HepG2 (cell line): ENCODE results near the gene RBM23. TPM values are rescaled to one million over a fixed set of nuclear protein-coding genes. Genes with fewer than 3 reads are reported as not detected.

Source experiments
- ATF3 ChIP-seq: sonication (generic); formaldehyde crosslinking; IDR thresholded peaks from 2 replicates; pipeline ENCODE4 v1.4.0; 2020; ENCODE audit warnings: missing genetic modification reagents
- CC2D1A ChIP-seq: sonication (generic); formaldehyde crosslinking; IDR thresholded peaks from 2 replicates; pipeline ENCODE4 v1.8.1; 2023; ENCODE audit warnings: mild to moderate bottlenecking, missing genetic modification reagents
- CCDC6 ChIP-seq: sonication (generic); formaldehyde crosslinking; IDR thresholded peaks from 2 replicates; pipeline ENCODE4 v1.8.1; 2022; ENCODE audit warnings: mild to moderate bottlenecking, missing genetic modification reagents, moderate library complexity
- HBP1 ChIP-seq: IDR thresholded peaks from 2 replicates; pipeline ENCODE4 v1.6.1; 2016; ENCODE audit warnings: low read depth, control low read depth
- HCFC1 ChIP-seq: fragments of 150-350 bp; IDR thresholded peaks from 2 replicates; pipeline ENCODE4 v1.6.1; 2014; ENCODE audit warnings: low read depth, low read length
- HDAC1 ChIP-seq: sonication (generic); formaldehyde crosslinking; IDR thresholded peaks from 2 replicates; pipeline ENCODE4 v1.5.1; 2020; ENCODE audit warnings: mild to moderate bottlenecking, missing genetic modification reagents
- HMG20A ChIP-seq: IDR thresholded peaks from 2 replicates; pipeline ENCODE4 v1.6.1; 2016; ENCODE audit warnings: borderline replicate concordance
- IRF9 ChIP-seq: sonication (generic); formaldehyde crosslinking; IDR thresholded peaks from 2 replicates; pipeline ENCODE4 v1.8.0; 2022; ENCODE audit warnings: missing genetic modification reagents, mild to moderate bottlenecking, borderline replicate concordance
- KAT7 ChIP-seq: IDR thresholded peaks from 2 replicates; pipeline ENCODE4 v1.6.1; 2018; ENCODE audit warnings: borderline replicate concordance, missing compliant biosample characterization
- MED8 ChIP-seq: sonication (generic); formaldehyde crosslinking; IDR thresholded peaks from 2 replicates; pipeline ENCODE4 v1.8.1; 2023; ENCODE audit warnings: mild to moderate bottlenecking, missing genetic modification reagents; ENCODE audit not compliant: insufficient replicate concordance
- NFE2L2 ChIP-seq: fragments of 150-350 bp; IDR thresholded peaks from 2 replicates; pipeline ENCODE4 v1.6.1; 2014; ENCODE audit warnings: low read length
- PRPF4 ChIP-seq: fragments of 200-400 bp; formaldehyde crosslinking; IDR thresholded peaks from 2 replicates; pipeline ENCODE4 v1.6.1; 2016; ENCODE audit warnings: low read length, low read depth; ENCODE audit not compliant: poor library complexity, severe bottlenecking
- RARA ChIP-seq: IDR thresholded peaks from 2 replicates; pipeline ENCODE4 v1.6.1; 2016; ENCODE audit warnings: missing genetic modification reagents, missing compliant biosample characterization
- ZFP36L2 ChIP-seq: sonication (generic); formaldehyde crosslinking; IDR thresholded peaks from 2 replicates; pipeline ENCODE4 v1.4.0; 2020; ENCODE audit warnings: missing genetic modification reagents
- ZFY ChIP-seq: sonication (generic); formaldehyde crosslinking; IDR thresholded peaks from 2 replicates; pipeline ENCODE4 v1.4.0; 2020; ENCODE audit warnings: missing genetic modification reagents
- ZMAT3 ChIP-seq: sonication (generic); formaldehyde crosslinking; conservative IDR thresholded peaks from 2 replicates; pipeline ENCODE4 v1.7.0; 2021; ENCODE audit warnings: missing genetic modification reagents
- ZNF367 ChIP-seq: sonication (generic); formaldehyde crosslinking; IDR thresholded peaks from 2 replicates; pipeline ENCODE4 v1.4.0; 2020; ENCODE audit warnings: missing genetic modification reagents, borderline replicate concordance
- ZNF713 ChIP-seq: sonication (generic); formaldehyde crosslinking; IDR thresholded peaks from 2 replicates; pipeline ENCODE4 v1.4.0; 2020; ENCODE audit warnings: mild to moderate bottlenecking, missing genetic modification reagents
- polyA plus RNA-seq, 8 experiments: library from polyadenylated mRNA; depleted of rRNA in 3 of 8; stranded (reverse) in 7 of 8; unstranded in 1 of 8; fragments of >200 nt; fragmentation: Illumina TruSeq in 4 of 8; extraction: Trizol in 4 of 8; gene quantifications; 2 replicates each; pipeline versions ENCODE4 v1.2.1 to v1.2.3, GENCODE V29; 2011 to 2016; ENCODE audit warnings: low read depth in 4 of 8, missing spikeins in 1 of 8, mixed read lengths in 1 of 8; ENCODE audit not compliant: insufficient read depth in 1 of 8
- total RNA-seq, 5 experiments: library from RNA; depleted of rRNA; stranded (reverse); fragments of >200 nt; fragmentation: Illumina TruSeq; extraction: Trizol; gene quantifications; 2 replicates each; pipeline ENCODE4 v1.2.3, GENCODE V29; 2016; ENCODE audit warnings: low read depth in 1 of 5
- TF ChIP-seq, protein P1 (sequence below): sonication (generic); formaldehyde crosslinking; IDR thresholded peaks from 2 replicates; pipeline ENCODE4 v1.5.1; 2020; ENCODE audit warnings: missing genetic modification reagents, mild to moderate bottlenecking, borderline replicate concordance
- TF ChIP-seq, protein P2 (sequence below): IDR thresholded peaks from 2 replicates; pipeline ENCODE4 v1.6.1; 2016; ENCODE audit warnings: missing biosample characterization, missing genetic modification reagents, low read depth
- TF ChIP-seq, protein P3 (sequence below): sonication (generic); formaldehyde crosslinking; IDR thresholded peaks from 2 replicates; pipeline ENCODE4 v1.9.0; 2021; ENCODE audit warnings: missing genetic modification reagents, borderline replicate concordance

The RBM23 gene
- total and polyA plus RNA-seq, 2 of the 13 experiments (the other 11 are each of a cell fraction or from before 2014, with no cell fraction given) = 1.5 to 2.1 TPM

DNA sequence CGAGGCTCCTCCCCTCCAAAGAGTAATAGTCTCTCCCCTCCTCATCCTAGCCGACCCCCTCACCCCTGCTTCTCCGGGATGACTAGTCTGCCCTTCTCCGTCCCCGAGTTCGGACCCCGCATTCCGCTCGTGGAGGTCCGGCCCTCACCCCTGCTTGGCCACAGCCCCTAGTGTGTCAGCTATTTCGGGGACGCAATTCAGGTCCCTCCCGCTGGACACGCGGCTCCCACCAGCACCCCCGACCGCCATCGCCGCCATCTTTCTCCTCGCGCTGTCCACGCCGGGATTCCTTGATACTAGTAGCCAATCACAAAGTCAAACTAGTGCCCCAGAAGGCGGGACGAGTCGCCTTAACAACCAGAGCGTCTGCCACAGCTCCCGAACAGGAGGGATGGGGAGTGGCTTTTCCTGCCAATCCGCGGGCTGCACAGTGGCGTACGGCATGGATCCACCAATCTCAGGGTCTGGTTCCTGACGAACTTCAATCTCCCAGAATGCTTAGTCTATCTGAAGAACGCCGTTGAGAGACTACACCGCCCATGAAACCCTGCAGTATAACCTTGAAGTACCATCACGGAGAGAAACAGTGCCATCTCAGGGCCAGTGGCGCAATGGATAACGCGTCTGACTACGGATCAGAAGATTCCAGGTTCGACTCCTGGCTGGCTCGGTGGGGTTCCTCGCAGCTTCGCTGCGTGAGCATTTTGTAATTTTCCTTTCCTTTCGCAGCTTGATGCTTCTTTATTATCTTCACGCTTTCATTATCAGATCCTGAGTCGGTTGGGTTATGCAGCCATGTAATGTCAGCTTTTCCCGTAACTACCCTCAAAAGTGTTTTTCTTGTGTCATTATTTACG lies 10.4 kb upstream of the RBM23 start, which contains the start of gene PRMT5 (continued):
- TF ChIP-seq CCDC6 (CRISPR knock-in tag) = peak; percentile 95; the same call in 1 of the 2 replicates
- peak; percentile 58; the same call in 1 of the 2 replicates for TF ChIP-seq HCFC1
- TF ChIP-seq RARA (CRISPR knock-in tag) = peak; percentile 73
- TF ChIP-seq, protein P1, sequence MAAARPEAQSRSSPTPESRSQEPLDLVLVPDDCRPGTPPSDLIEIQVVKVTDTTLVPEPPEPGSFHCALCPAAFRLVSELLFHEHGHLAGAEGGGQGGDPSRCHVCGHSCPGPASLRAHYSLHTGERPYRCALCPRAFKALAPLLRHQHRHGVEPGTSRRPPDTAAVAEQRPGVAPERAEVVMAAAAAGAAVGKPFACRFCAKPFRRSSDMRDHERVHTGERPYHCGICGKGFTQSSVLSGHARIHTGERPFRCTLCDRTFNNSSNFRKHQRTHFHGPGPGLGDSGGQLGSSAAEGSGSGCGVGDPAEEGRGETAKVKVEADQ (CRISPR knock-in tag) = peak; percentile 99
- peak; percentile 42; the same call in 1 of the 2 replicates for TF ChIP-seq HMG20A (CRISPR knock-in tag)
- TF ChIP-seq ZMAT3 (CRISPR knock-in tag) = peak; percentile 82
- no peak; the same call in 1 of the 2 replicates for TF ChIP-seq NFE2L2
- TF ChIP-seq, protein P2, sequence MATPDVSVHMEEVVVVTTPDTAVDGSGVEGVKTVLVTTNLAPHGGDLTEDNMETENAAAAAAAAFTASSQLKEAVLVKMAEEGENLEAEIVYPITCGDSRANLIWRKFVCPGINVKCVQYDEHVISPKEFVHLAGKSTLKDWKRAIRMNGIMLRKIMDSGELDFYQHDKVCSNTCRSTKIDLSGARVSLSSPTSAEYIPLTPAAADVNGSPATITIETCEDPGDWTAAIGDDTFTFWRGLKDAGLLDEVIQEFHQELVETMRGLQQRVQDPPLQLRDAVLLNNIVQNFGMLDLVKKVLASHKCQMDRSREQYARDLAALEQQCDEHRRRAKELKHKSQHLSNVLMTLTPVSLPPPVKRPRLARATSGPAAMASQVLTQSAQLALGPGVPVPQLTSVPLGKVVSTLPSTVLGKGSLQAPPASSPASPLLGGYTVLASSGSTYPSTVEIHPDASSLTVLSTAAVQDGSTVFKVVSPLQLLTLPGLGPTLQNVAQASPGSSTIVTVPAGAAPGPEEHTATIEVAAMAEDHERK = peak; percentile 39
- no peak; the same call in 1 of the 2 replicates for TF ChIP-seq ZNF367 (CRISPR knock-in tag)
- peak; percentile 89; the same call in 1 of the 2 replicates for TF ChIP-seq ZFP36L2
- TF ChIP-seq ZNF713 (CRISPR knock-in tag) = peak; percentile 86; the same call in 1 of the 2 replicates
- TF ChIP-seq PRPF4 = peak; percentile 69
- peak; percentile 99 for TF ChIP-seq IRF9
- TF ChIP-seq MED8 (CRISPR knock-in tag) = peak; percentile 70
- peak; percentile 95; the same call in 1 of the 2 replicates for TF ChIP-seq CC2D1A (CRISPR knock-in tag)
- TF ChIP-seq KAT7 = peak; percentile 88; the same call in 1 of the 2 replicates
- TF ChIP-seq, protein P3, sequence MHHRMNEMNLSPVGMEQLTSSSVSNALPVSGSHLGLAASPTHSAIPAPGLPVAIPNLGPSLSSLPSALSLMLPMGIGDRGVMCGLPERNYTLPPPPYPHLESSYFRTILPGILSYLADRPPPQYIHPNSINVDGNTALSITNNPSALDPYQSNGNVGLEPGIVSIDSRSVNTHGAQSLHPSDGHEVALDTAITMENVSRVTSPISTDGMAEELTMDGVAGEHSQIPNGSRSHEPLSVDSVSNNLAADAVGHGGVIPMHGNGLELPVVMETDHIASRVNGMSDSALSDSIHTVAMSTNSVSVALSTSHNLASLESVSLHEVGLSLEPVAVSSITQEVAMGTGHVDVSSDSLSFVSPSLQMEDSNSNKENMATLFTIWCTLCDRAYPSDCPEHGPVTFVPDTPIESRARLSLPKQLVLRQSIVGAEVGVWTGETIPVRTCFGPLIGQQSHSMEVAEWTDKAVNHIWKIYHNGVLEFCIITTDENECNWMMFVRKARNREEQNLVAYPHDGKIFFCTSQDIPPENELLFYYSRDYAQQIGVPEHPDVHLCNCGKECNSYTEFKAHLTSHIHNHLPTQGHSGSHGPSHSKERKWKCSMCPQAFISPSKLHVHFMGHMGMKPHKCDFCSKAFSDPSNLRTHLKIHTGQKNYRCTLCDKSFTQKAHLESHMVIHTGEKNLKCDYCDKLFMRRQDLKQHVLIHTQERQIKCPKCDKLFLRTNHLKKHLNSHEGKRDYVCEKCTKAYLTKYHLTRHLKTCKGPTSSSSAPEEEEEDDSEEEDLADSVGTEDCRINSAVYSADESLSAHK = peak; percentile 95
- peak; percentile 95 for TF ChIP-seq HBP1
- TF ChIP-seq ATF3 (CRISPR knock-in tag) = peak; percentile 83
- peak; percentile 97 for TF ChIP-seq HDAC1 (CRISPR knock-in tag)
- TF ChIP-seq ZFY (CRISPR knock-in tag) = peak; percentile 79
